IPS DF 6.9 (cell line): Measurements from ENCODE around the gene PICK1.

Experiments
- DNase-seq: peaks from one replicate; pipeline ENCODE4 v3.0.0-alpha.2; 2013; ENCODE audit warnings: low read depth, low spot score
- H3K27ac ChIP-seq: one replicate; pipeline ENCODE4 v1.5.1; 2013; ENCODE audit warnings: low read length, control low read depth
- H3K27me3 ChIP-seq: 2 replicates; pipeline ENCODE4 v1.6.1; 2013; ENCODE audit warnings: mild to moderate bottlenecking, low read length; ENCODE audit not compliant: control insufficient read depth, insufficient read depth
- H3K36me3 ChIP-seq: 2 replicates; pipeline ENCODE4 v1.6.1; 2013; ENCODE audit warnings: low read length; ENCODE audit not compliant: control insufficient read depth, insufficient read depth
- H3K4me1 ChIP-seq: 2 replicates; pipeline ENCODE4 v1.6.1; 2013; ENCODE audit warnings: low read length; ENCODE audit not compliant: control insufficient read depth, insufficient read depth
- H3K4me3 ChIP-seq: 2 replicates; pipeline ENCODE4 v1.5.1; 2013; ENCODE audit warnings: mild to moderate bottlenecking, low read length
- H3K9me3 ChIP-seq: 2 replicates; pipeline ENCODE4 v1.6.1; 2013; ENCODE audit warnings: low read length, inconsistent platforms; ENCODE audit not compliant: control insufficient read depth, insufficient read depth
- WGBS: extraction: QIAGEN DNeasy Blood & Tissue Kit; methylation state at CpG from one replicate; pipeline ENCODE4 v1.1.7; 2013; ENCODE audit warnings: mixed read lengths, missing lambda C conversion rate; ENCODE audit not compliant: insufficient read length, insufficient coverage; 5-methylcytosine and 5-hydroxymethylcytosine counted together

PICK1 gene

GRCh38 chr22:38040953-38041759, 16.0 kb upstream of the PICK1 start:
- H3K4me3 ChIP-seq, result no peak overlapping the region
- H3K36me3 ChIP-seq, result no peaks in the 10 kb centered on the region; the same call in 1 of the 2 replicates
- DNase-seq, result no peak
- no peaks in the 10 kb centered on the region for H3K27me3 ChIP-seq
- H3K9me3 ChIP-seq, result no peaks in the 10 kb centered on the region
- no peaks in the 10 kb centered on the region for H3K4me1 ChIP-seq
- no CpG with 5 or more reads among the region's 20 CpGs for WGBS
- H3K27ac ChIP-seq, result no peak overlapping the region

DNA sequence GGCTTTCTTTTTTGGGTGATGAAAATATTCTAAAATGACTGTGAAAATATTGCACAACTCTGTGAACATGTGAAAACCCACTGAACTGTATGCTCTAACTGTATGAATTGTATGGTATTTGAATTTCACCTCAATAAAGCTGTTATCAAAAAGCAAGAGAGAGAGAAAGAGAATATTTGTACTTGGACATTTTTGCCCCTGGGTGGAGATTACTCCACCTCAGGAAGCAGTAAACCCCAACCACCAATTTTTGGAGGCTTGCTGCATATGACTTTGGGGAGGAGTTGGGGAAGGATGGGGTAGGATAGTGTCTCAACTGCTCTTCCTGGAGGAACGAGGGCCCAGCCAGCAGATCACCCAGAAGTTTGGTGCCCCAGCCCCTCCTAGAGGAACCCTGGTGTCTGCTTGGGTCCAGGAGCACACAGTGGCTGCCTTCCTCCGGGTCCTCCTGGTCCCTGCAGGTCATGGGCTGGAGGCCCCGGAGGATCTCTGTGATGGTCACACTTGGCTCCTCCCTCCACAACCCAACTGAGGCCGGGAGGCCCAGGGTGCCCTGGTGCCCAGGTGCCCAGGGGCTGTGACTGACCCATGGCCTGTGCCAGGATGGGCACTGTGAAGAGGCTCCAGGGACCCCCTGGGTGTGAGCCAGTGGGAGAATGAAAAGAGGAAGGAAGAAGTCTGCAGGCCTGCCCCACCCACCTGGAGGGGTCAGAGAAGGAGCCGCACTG, 15.3 kb upstream of the PICK1 start:
- Histone ChIP-seq H3K36me3 (no peaks in the 10 kb centered on the region; the same call in 1 of the 2 replicates), H3K27me3 (no peaks in the 10 kb centered on the region), H3K4me1 (no peaks in the 10 kb centered on the region), H3K4me3 (no peak overlapping the region), H3K27ac (no peak overlapping the region), H3K9me3 (no peaks in the 10 kb centered on the region)
- WGBS, result no CpG with 5 or more reads among the region's 5 CpGs
- DNase-seq, result no peak

DNA sequence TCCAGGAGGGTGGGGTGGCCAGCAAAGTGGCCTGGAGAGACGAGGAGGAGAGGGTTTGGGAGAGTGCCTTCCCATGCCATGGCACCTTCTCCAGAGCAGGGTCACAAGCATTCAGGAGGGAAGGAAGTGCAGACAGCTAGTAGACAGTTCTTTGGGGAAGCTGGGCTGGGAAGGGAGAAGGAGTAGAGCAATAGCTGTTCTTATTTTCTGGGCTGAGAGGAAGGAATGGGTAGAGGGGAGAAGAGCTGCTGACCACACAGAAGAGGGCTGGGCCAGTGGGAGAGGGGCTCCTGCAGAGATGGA, 14.8 kb upstream of the PICK1 start:
- Histone ChIP-seq H3K4me1 (no peaks in the 10 kb centered on the region), H3K27ac (no peak overlapping the region), H3K9me3 (no peaks in the 10 kb centered on the region), H3K36me3 (no peaks in the 10 kb centered on the region; the same call in 1 of the 2 replicates), H3K4me3 (no peak overlapping the region), H3K27me3 (no peaks in the 10 kb centered on the region)
- no CpG with 5 or more reads among the region's 1 CpG for WGBS
- DNase-seq, result no peak

DNA sequence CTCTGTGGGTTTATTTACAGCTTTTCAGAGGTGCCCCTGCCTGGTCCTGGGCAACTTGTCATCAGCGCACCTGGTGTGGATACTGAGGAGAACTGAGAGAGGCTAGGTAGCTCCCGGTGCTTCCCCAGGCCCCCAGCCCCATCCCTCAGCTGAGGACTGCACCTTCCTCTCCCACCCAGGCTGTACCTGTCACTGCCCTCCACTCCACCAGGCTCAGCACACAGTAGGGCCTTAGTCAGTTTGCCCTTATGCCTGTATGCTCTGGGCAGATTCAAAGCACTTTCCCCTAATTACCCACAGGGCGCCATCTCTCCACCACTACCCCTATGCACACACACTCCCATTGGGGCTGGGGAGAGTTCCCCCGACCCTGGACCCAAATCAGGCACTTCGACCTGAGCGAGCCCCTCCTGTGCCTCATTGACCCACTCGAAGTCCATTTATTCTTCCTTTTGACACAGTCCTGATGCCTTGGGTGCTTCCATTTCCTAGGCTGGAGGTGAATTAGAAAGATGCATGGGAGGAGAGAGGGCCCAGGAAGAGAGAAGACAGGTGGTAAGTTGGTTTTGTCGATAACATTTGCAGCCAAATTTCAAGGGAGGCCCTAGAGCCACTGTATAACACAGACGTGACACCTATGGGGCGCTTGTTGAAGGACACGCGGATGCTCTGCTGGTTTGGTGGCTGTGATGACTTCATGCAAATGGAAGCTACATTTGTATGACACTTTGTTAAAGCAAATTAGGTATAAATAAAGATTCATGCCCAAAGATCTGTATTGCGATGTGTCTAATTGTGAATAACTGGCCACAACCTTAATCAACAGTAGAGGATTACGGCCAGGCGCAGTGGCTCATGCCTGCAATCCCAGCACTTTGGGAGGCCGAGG, 13.8 kb upstream of the PICK1 start:
- H3K4me1 ChIP-seq, result no peaks in the 10 kb centered on the region
- WGBS, result no CpG with 5 or more reads among the region's 16 CpGs
- no peaks in the 10 kb centered on the region for H3K9me3 ChIP-seq
- no peaks in the 10 kb centered on the region for H3K27me3 ChIP-seq
- no peak overlapping the region for H3K27ac ChIP-seq
- no peaks in the 10 kb centered on the region; the same call in 1 of the 2 replicates for H3K36me3 ChIP-seq
- DNase-seq, result no peak
- no peak overlapping the region for H3K4me3 ChIP-seq

DNA sequence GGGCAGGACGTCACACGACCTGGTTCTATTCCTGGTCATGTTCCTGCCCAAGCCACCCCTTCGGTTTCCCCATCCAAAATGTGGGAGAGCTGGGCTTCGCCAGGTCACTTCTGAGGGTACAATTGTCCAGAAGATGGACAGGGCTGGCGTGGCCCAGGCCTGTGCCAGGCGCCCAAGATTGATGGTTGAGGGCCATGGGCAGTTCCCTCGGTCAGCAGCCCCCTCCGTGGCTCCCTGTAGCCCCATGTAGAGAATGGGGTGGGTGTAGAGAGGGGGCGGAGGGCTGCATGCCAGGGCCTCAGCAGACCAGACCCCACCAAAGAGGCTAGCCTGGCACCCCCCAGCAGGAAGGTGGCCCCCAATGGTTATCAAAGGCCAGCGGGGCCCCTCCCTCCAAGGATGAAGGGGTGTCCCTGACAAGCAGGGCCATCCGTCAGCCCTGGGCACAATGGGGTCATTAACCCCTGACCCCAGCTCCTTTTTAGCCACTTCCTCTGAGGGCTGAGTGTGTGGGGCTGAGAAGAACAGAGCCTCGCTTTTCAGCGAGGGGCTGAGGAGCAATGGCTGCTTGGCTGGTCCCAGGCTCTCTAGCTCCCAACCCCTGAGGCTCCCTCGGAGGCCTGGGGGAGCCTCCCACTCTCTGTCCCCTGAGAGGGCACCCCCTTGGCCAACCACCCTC, 11.0 kb upstream of the PICK1 start:
- WGBS, result no CpG with 5 or more reads among the region's 14 CpGs
- Histone ChIP-seq H3K36me3 (no peaks in the 10 kb centered on the region), H3K4me1 (no peaks in the 10 kb centered on the region), H3K4me3 (no peak overlapping the region), H3K27ac (no peak overlapping the region), H3K27me3 (no peaks in the 10 kb centered on the region), H3K9me3 (no peaks in the 10 kb centered on the region)
- DNase-seq, result no peak

DNA sequence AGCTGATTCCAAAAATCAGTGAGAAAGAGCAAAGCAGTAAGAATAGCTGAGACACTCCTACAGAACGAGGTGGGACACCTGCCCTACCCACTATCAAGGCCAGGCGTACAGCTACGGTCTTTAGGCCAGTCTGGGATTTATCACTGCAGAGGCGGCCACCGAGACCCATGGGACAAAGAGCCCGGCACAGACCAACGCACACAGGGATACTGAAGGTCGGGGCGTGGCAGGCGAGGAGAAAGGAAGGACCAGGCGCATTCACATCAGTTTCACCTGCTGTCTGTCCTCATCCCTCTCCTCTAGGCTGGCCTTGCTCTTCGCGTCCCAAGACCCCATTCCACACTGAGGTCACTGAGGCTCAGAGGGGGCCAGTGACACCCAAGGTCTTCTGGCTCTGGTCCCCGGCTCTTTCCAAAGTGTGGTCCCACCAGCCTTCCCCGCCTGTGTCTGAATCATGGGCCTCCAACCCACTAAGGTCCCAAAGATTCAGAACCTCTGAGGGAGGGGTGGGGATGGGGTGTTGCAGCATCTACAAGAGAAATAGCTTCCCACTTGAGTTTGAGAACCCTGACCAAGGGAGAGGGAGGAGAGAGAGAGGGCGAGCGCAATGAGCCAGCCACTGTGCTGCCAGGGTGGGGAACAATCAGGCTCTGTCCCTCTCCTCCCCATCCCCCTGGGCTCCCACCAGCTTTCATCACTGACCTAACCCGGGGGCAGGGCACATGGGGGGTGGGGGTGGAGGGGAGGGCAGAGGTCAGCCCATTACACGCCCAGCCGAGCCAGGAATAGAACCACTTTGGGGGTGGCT, 7.2 kb upstream of the PICK1 start:
- Histone ChIP-seq H3K27me3 (no peaks in the 10 kb centered on the region), H3K4me3 (no peak overlapping the region), H3K36me3 (no peaks in the 10 kb centered on the region), H3K4me1 (no peaks in the 10 kb centered on the region), H3K27ac (no peak overlapping the region), H3K9me3 (no peaks in the 10 kb centered on the region)
- WGBS, result no CpG with 5 or more reads among the region's 20 CpGs
- no peak for DNase-seq

GRCh38 chr22:38050720-38051119, 6.5 kb upstream of the PICK1 start:
- H3K27ac ChIP-seq, result no peak overlapping the region
- no CpG with 5 or more reads among the region's 7 CpGs for WGBS
- H3K4me3 ChIP-seq, result no peak overlapping the region
- no peaks in the 10 kb centered on the region for H3K4me1 ChIP-seq
- no peaks in the 10 kb centered on the region for H3K27me3 ChIP-seq
- no peaks in the 10 kb centered on the region for H3K36me3 ChIP-seq
- no peak for DNase-seq
- no peaks in the 10 kb centered on the region for H3K9me3 ChIP-seq

DNA sequence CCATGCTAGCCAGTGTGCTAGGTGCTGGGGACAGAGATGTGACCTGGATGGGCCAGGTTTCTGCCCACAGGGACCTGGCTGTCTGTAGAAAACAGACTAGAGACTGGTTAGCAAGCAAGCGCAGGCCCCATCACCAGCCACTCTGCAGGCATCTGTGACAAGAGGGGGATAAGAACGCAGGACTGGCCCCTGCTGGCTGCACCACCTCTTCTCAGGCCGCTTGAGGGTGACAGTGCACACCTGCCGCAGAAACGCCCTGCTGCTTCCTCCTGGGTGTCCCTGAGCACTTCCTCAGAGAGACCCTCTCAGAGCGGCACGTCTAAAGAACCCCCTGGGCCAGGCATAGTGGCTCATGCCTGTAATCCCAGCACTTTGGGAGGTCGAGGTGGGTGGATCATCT, 5.9 kb upstream of the PICK1 start:
- Histone ChIP-seq H3K4me3 (no peak overlapping the region), H3K4me1 (no peaks in the 10 kb centered on the region), H3K27me3 (no peaks in the 10 kb centered on the region), H3K36me3 (no peaks in the 10 kb centered on the region), H3K9me3 (no peaks in the 10 kb centered on the region), H3K27ac (no peak overlapping the region)
- DNase-seq, result no peak
- no CpG with 5 or more reads among the region's 8 CpGs for WGBS

- DNase-seq, result peak; percentile 84
- no peak overlapping the region for H3K27ac ChIP-seq
- H3K4me1 ChIP-seq, result no peaks in the 10 kb centered on the region
- H3K9me3 ChIP-seq, result no peaks in the 10 kb centered on the region
- no peaks in the 10 kb centered on the region for H3K27me3 ChIP-seq
- H3K4me3 ChIP-seq, result no peak overlapping the region
- no peaks in the 10 kb centered on the region for H3K36me3 ChIP-seq
- no CpG with 5 or more reads among the region's 30 CpGs for WGBS
Observed at GRCh38 chr22:38051900-38052862, 5.0 kb upstream of the PICK1 start.
